Adrenal gland (tissue), 5 donors: Measurements from ENCODE around the gene LZTS2.

Source experiments
- CTCF ChIP-seq, 6 experiments: fragments of 450-650 bp in 4 of 6; fragments of 200-600 bp in 2 of 6; sonication (generic) in 1 of 6; IDR thresholded peaks; 1 replicate in 5 of 6; 2 replicates in 1 of 6; pipeline versions ENCODE4 v1.5.1 to v1.8.0; 2016 to 2021; ENCODE audit warnings: antibody characterized with exemption in 6 of 6, mild to moderate bottlenecking in 2 of 6, moderate library complexity in 1 of 6
- POLR2A ChIP-seq, 2 donors: fragments of 450-650 bp; IDR thresholded peaks; one replicate each; pipeline ENCODE4 v1.6.1; 2017; ENCODE audit warnings: antibody characterized with exemption in 2 of 2, mild to moderate bottlenecking in 2 of 2, moderate library complexity in 1 of 2
- donor health status: DM: no; HTN: no; CAD: no.

GRCh38 chr10:100986623-100986951 is 13.0 kb upstream of the LZTS2 start:
- no peak for TF ChIP-seq CTCF (IDR thresholded peaks at IDR 0.05)
- no peak for TF ChIP-seq POLR2A (IDR thresholded peaks at IDR 0.05)
